ENCODE results near the gene CTNNA3. TPM values are rescaled to one million over a fixed set of nuclear protein-coding genes. Genes with fewer than 3 reads are reported as not detected.

Gene CTNNA3
- total and polyA plus RNA-seq, 2 donors (not counting 3 experiments of a cell fraction or from before 2014, with no cell fraction given), result not detected

GRCh38 chr10:66916030-66916429 lies 780.0 kb downstream of the CTNNA3 start:
- Histone ChIP-seq H3K79me2 (ENCODE audit: control insufficient read depth, insufficient read depth, low read length) (no peaks in the 10 kb centered on the region), H3K27ac (ENCODE audit: insufficient read depth, low read depth, low read length) (no peak overlapping the region), H4K20me1 (replicated peaks; ENCODE audit: control insufficient read depth, extremely low read depth, insufficient read depth, low read length) (no peaks in the 10 kb centered on the region), H3K27me3 (ENCODE audit: control insufficient read depth in 2 of 2, insufficient read depth in 2 of 2, low read length in 2 of 2) (no peaks in the 10 kb centered on the region), H3K9me3 (replicated peaks; ENCODE audit: control insufficient read depth, insufficient read depth, low read length) (no peaks in the 10 kb centered on the region), H3K9ac (replicated peaks; ENCODE audit: extremely low read depth, insufficient read depth, low read length) (no peak overlapping the region), H2AFZ (ENCODE audit: low read depth, low read length) (no peak overlapping the region), H3K9me1 (replicated peaks; ENCODE audit: control insufficient read depth, extremely low read depth, insufficient read depth, low read length) (no peaks in the 10 kb centered on the region), H3K4me3 (replicated peaks in 1 of 3; ENCODE audit: insufficient read depth in 1 of 3, low read depth in 1 of 3, low read length in 3 of 3) (no peak overlapping the region), H3K4me1 (ENCODE audit: control insufficient read depth, extremely low read depth, insufficient read depth, low read length) (no peaks in the 10 kb centered on the region), H3K36me3 (ENCODE audit: control insufficient read depth in 2 of 2, extremely low read depth in 1 of 2, insufficient read depth in 2 of 2, low read length in 2 of 2) (no peaks in the 10 kb centered on the region), H3K4me2 (ENCODE audit: insufficient read depth, low read length) (no peak overlapping the region)
- intact Hi-C loops (cut with micrococcal nuclease) (no loop called here), dilution Hi-C loops (cut with MboI; ENCODE audit: extremely low pct_ligation_motif_present, low sequenced_read_pairs) (no loop called here)
- POLR2A ChIA-PET, result no interaction called here
- no TSS peak for BruUV-seq (replicated peaks)
- FAIRE-seq (no peak), DNase-seq (ENCODE audit: low read depth, low spot score) (no peak)
- TF ChIP-seq EZH2 (IDR thresholded peaks at IDR 0.05; ENCODE audit: borderline replicate concordance, low read depth, low read length, severe bottlenecking) (no peak), JUN (IDR thresholded peaks at IDR 0.05; ENCODE audit: borderline replicate concordance, insufficient read depth, insufficient read length, low read depth) (no peak), POLR2AphosphoS5 (IDR thresholded peaks at IDR 0.05; ENCODE audit: insufficient read depth, low read depth, low read length) (no peak), GATA2 (IDR thresholded peaks at IDR 0.05; ENCODE audit: insufficient read depth, insufficient read length, low read depth, low read length) (no peak), MAX (IDR thresholded peaks at IDR 0.05; ENCODE audit: insufficient read depth, insufficient read length) (no peak), MYC (IDR thresholded peaks at IDR 0.05; ENCODE audit: low read depth, low read length) (no peak), POLR2A (IDR thresholded peaks at IDR 0.05; ENCODE audit: low read depth, low read length) (no peak), FOS (IDR thresholded peaks at IDR 0.05; ENCODE audit: borderline replicate concordance, insufficient read depth, low read length) (no peak)
- TF ChIP-seq, protein P1, sequence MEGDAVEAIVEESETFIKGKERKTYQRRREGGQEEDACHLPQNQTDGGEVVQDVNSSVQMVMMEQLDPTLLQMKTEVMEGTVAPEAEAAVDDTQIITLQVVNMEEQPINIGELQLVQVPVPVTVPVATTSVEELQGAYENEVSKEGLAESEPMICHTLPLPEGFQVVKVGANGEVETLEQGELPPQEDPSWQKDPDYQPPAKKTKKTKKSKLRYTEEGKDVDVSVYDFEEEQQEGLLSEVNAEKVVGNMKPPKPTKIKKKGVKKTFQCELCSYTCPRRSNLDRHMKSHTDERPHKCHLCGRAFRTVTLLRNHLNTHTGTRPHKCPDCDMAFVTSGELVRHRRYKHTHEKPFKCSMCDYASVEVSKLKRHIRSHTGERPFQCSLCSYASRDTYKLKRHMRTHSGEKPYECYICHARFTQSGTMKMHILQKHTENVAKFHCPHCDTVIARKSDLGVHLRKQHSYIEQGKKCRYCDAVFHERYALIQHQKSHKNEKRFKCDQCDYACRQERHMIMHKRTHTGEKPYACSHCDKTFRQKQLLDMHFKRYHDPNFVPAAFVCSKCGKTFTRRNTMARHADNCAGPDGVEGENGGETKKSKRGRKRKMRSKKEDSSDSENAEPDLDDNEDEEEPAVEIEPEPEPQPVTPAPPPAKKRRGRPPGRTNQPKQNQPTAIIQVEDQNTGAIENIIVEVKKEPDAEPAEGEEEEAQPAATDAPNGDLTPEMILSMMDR (IDR thresholded peaks at IDR 0.05; ENCODE audit: extremely low read depth in 1 of 2, insufficient read depth in 1 of 2, low read depth in 1 of 2, low read length in 2 of 2), result no peak
- CTCF ChIA-PET, result interaction anchor here (1.2 kb wide), 1 partner anchor 15 kb away, joined by 4 read pairs; no protein-coding TSS in a partner anchor
